Loucy (cell line): ENCODE results near the gene FKBP4.

Experiments used
- EZH2phosphoT487 ChIP-seq: fragments of 200-600 bp; IDR thresholded peaks from 2 replicates; pipeline ENCODE4 v1.6.1; 2018; ENCODE audit warnings: antibody characterized with exemption, mild to moderate bottlenecking, moderate library complexity, borderline replicate concordance
- TF ChIP-seq, protein P1 (sequence below): fragments of 200-600 bp; sonication (generic); conservative IDR thresholded peaks from 2 replicates; pipeline ENCODE4 v1.5.1; 2014; ENCODE audit warnings: mild to moderate bottlenecking, antibody characterized with exemption, low read length

GRCh38 chr12:2833810-2834209 is 39.0 kb downstream of the FKBP4 start:
- TF ChIP-seq, protein P1, sequence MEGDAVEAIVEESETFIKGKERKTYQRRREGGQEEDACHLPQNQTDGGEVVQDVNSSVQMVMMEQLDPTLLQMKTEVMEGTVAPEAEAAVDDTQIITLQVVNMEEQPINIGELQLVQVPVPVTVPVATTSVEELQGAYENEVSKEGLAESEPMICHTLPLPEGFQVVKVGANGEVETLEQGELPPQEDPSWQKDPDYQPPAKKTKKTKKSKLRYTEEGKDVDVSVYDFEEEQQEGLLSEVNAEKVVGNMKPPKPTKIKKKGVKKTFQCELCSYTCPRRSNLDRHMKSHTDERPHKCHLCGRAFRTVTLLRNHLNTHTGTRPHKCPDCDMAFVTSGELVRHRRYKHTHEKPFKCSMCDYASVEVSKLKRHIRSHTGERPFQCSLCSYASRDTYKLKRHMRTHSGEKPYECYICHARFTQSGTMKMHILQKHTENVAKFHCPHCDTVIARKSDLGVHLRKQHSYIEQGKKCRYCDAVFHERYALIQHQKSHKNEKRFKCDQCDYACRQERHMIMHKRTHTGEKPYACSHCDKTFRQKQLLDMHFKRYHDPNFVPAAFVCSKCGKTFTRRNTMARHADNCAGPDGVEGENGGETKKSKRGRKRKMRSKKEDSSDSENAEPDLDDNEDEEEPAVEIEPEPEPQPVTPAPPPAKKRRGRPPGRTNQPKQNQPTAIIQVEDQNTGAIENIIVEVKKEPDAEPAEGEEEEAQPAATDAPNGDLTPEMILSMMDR = no peak
- no peak for TF ChIP-seq EZH2phosphoT487
